AG10803 (cell line): ENCODE measurements around the gene APOBEC3A.
"Not testable (repeated sequence)": the region's sequence is repeated elsewhere in the genome, so short reads cannot be mapped to it uniquely, and the experiment has no call there.

Experiments
- DNase-seq: peaks from one replicate; pipeline ENCODE4 v3.0.0; 2010; ENCODE audit warnings: low read depth
- H3K4me3 ChIP-seq: 2 replicates; pipeline ENCODE4 v1.5.1; 2011; ENCODE audit warnings: mild to moderate bottlenecking, low read length, control low read depth
- CTCF ChIP-seq: conservative IDR thresholded peaks from 2 replicates; pipeline ENCODE4 v1.5.1; 2011; ENCODE audit warnings: mild to moderate bottlenecking, low read length, control low read depth, inconsistent platforms

The APOBEC3A gene

GRCh38 chr22:38957808-38958650 lies 620 bp downstream of the APOBEC3A start:
- no peak overlapping the region for H3K4me3 ChIP-seq
- DNase-seq, result no peak
- no peak for TF ChIP-seq CTCF

GRCh38 chr22:38958651-38958943 lies 1.2 kb downstream of the APOBEC3A start:
- not testable (repeated sequence) for H3K4me3 ChIP-seq, DNase-seq

- no peak overlapping the region for H3K4me3 ChIP-seq
- no peak for TF ChIP-seq CTCF
- DNase-seq, result no peak
These were observed 2.2 kb downstream of the APOBEC3A start for GRCh38 chr22:38959590-38959989.

GRCh38 chr22:38960673-38961072 lies 3.3 kb downstream of the APOBEC3A start:
- not testable (repeated sequence) for H3K4me3 ChIP-seq, DNase-seq

GRCh38 chr22:38963291-38963738 lies 5.9 kb downstream of the APOBEC3A start:
- not testable (repeated sequence) for DNase-seq

GRCh38 chr22:38963872-38964271 lies 6.5 kb downstream of the APOBEC3A start:
- no peak overlapping the region for H3K4me3 ChIP-seq
- DNase-seq, result no peak
- no peak for TF ChIP-seq CTCF

More at GRCh38 chr22:38963291-38963738, 5.9 kb downstream of the APOBEC3A start:
- not testable (repeated sequence) for H3K4me3 ChIP-seq

GRCh38 chr22:38964306-38964705 lies 6.9 kb downstream of the APOBEC3A start:
- TF ChIP-seq CTCF, result no peak
- DNase-seq, result no peak
- no peak overlapping the region for H3K4me3 ChIP-seq

GRCh38 chr22:38964989-38965388 lies 7.6 kb downstream of the APOBEC3A start:
- TF ChIP-seq CTCF, result no peak
- DNase-seq, result no peak

More at GRCh38 chr22:38964989-38965388, 7.6 kb downstream of the APOBEC3A start:
- no peak overlapping the region for H3K4me3 ChIP-seq
